Chondrocyte (in vitro differentiated cells): ENCODE data around the gene DTNA. TPM values are rescaled to one million over a fixed set of nuclear protein-coding genes. Genes with fewer than 3 reads are reported as not detected.
A peak's percentile ranks its signal among the peaks of the same experiment; 100 is the strongest.
"Not testable (repeated sequence)": the region's sequence is repeated elsewhere in the genome, so short reads cannot be mapped to it uniquely, and the experiment has no call there.

Experiments used
- DNase-seq: peaks from one replicate; pipeline ENCODE4 v3.0.0; 2021; ENCODE audit warnings: mixed read lengths, low spot score
- H3K27ac Mint-ChIP-seq: one replicate; pipeline ENCODE4 v1.8.0; 2021; ENCODE audit warnings: mild to moderate bottlenecking, moderate library complexity, mixed read lengths; ENCODE audit not compliant: unreplicated experiment
- H3K27me3 Mint-ChIP-seq: 2 replicates; pipeline ENCODE4 v1.8.0; 2021; ENCODE audit warnings: low read depth, mixed read lengths
- H3K36me3 Mint-ChIP-seq: 2 replicates; pipeline ENCODE4 v1.8.0; 2021; ENCODE audit warnings: low read depth, mixed read lengths
- H3K4me1 Mint-ChIP-seq: 2 replicates; pipeline ENCODE4 v1.8.0; 2021; ENCODE audit warnings: low read depth, mild to moderate bottlenecking, mixed read lengths
- H3K4me3 Mint-ChIP-seq: one replicate; pipeline ENCODE4 v1.8.0; 2021; ENCODE audit warnings: mild to moderate bottlenecking, moderate library complexity, mixed read lengths; ENCODE audit not compliant: unreplicated experiment
- H3K9me3 Mint-ChIP-seq: 2 replicates; pipeline ENCODE4 v1.8.0; 2021; ENCODE audit warnings: low read depth, mixed read lengths
- CTCF ChIP-seq: fragments of 200-600 bp; sonication (generic); IDR thresholded peaks from 2 replicates; pipeline ENCODE4 v1.5.0; 2021; ENCODE audit warnings: antibody characterized with exemption, mild to moderate bottlenecking, moderate library complexity
- total RNA-seq: library from RNA; stranded (reverse); gene quantifications from 3 replicates; pipeline ENCODE4 v1.2.1, GENCODE V29; 2021

The DTNA gene
- total RNA-seq, 1 donor from 2014 or later: 3.7 TPM

GRCh38 chr18:34892379-34892778 lies 182.3 kb downstream of the DTNA start:
- no peaks in the 10 kb centered on the region for H3K4me1 Mint-ChIP-seq
- H3K27ac Mint-ChIP-seq: no peak overlapping the region
- peaks cover 20% of the 10 kb centered on the region for H3K9me3 Mint-ChIP-seq
- DNase-seq: no peak
- H3K27me3 Mint-ChIP-seq: no peaks in the 10 kb centered on the region
- no peak overlapping the region for H3K4me3 Mint-ChIP-seq
- TF ChIP-seq CTCF: no peak
- H3K36me3 Mint-ChIP-seq: peaks cover 2% of the 10 kb centered on the region

GRCh38 chr18:34893239-34893638 lies 183.1 kb downstream of the DTNA start:
- H3K27me3 Mint-ChIP-seq: no peaks in the 10 kb centered on the region
- no peak for TF ChIP-seq CTCF
- peaks cover 20% of the 10 kb centered on the region for H3K9me3 Mint-ChIP-seq
- H3K4me3 Mint-ChIP-seq: no peak overlapping the region
- H3K27ac Mint-ChIP-seq: no peak overlapping the region
- DNase-seq: no peak
- peaks cover 2% of the 10 kb centered on the region for H3K36me3 Mint-ChIP-seq
- H3K4me1 Mint-ChIP-seq: no peaks in the 10 kb centered on the region

- DNase-seq: no peak
- H3K9me3 Mint-ChIP-seq: no peaks in the 10 kb centered on the region
- H3K27me3 Mint-ChIP-seq: no peaks in the 10 kb centered on the region
- TF ChIP-seq CTCF: peak; percentile 71
- no peaks in the 10 kb centered on the region for H3K36me3 Mint-ChIP-seq
- no peaks in the 10 kb centered on the region for H3K4me1 Mint-ChIP-seq
- H3K4me3 Mint-ChIP-seq: no peak overlapping the region
- no peak overlapping the region for H3K27ac Mint-ChIP-seq
Measured at GRCh38 chr18:34901299-34901698, 191.2 kb downstream of the DTNA start.

DNA sequence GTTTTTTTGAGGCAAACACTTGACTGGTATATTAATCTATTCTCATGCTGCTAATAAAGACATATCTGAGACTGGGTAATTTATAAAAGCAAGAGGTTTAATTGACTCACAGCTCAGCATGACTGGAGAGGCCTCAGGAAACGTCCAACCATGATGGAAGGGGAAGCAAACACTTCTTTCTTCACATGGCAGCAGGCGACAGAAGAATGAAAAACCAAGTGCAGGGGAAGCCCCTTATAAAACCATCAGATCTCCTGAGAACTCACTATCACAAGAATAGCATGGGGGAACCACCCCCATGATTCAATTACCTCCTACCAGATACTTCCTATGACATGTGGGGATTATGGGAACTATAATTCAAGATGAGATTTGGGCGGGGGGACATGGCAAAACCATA lies 194.9 kb downstream of the DTNA start:
- Mint-ChIP-seq H3K27ac (no peak overlapping the region), H3K36me3 (no peaks in the 10 kb centered on the region), H3K4me1 (peaks cover 6% of the 10 kb centered on the region), H3K4me3 (no peak overlapping the region), H3K9me3 (peaks cover 4% of the 10 kb centered on the region), H3K27me3 (no peaks in the 10 kb centered on the region)
- TF ChIP-seq CTCF: no peak
- no peak for DNase-seq

- not testable (repeated sequence) for H3K27me3 Mint-ChIP-seq, H3K9me3 Mint-ChIP-seq
- H3K4me1 Mint-ChIP-seq: peaks cover 23% of the 10 kb centered on the region
Measured at GRCh38 chr18:34906985-34907384, 196.9 kb downstream of the DTNA start.

DNA sequence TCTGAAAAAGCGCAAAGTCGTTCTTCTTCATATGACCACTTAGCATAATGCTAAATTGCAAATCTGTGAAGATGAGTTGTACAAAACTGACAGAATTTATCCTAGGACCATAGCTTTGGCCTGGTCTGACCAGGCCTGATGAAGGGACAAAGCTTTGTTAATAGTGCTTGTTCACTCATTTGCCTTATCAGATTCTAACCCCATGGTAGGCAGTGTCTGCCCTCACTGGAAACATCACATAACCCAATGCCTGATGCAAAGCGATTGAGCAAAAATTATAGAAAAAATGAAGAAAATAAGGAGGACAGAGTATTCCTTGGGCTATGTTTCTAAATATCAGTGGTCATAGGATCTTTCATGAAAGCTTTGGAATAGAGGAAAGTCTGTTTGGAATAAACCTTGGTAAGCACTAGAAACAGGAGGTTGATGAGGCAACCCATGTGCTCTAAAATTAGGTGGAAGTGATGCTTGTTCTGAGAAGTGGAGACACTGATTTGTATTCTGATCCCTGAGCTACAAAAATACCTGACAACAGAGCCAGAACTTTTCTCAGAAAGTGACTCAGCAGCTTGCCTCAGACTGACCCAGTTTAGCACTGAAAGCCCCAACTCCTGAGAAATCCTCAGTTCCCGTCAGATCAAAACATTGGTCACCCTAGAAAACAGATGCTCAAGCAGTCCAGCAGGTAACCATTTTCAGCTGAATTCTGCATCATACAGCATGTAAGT lies 199.7 kb downstream of the DTNA start:
- no peak overlapping the region for H3K4me3 Mint-ChIP-seq
- no peak overlapping the region for H3K27ac Mint-ChIP-seq
- TF ChIP-seq CTCF: no peak
- H3K4me1 Mint-ChIP-seq: peaks cover 48% of the 10 kb centered on the region
- H3K36me3 Mint-ChIP-seq: no peaks in the 10 kb centered on the region
- H3K9me3 Mint-ChIP-seq: peaks cover 4% of the 10 kb centered on the region
- H3K27me3 Mint-ChIP-seq: no peaks in the 10 kb centered on the region
- DNase-seq: no peak

More at GRCh38 chr18:34906985-34907384, 196.9 kb downstream of the DTNA start:
- DNase-seq, H3K36me3 Mint-ChIP-seq, H3K27ac Mint-ChIP-seq, H3K4me3 Mint-ChIP-seq: not testable (repeated sequence)
